K562 (cell line): ENCODE results near the gene ABHD8. TPM values are rescaled to one million over a fixed set of nuclear protein-coding genes. Genes with fewer than 3 reads are reported as not detected.

Experiments used
- ARID1B ChIP-seq: fragments of 450-650 bp; IDR thresholded peaks from 2 replicates; pipeline ENCODE4 v1.6.1; 2016; ENCODE audit warnings: antibody characterized with exemption, mild to moderate bottlenecking, inconsistent platforms
- CBX5 ChIP-seq: IDR thresholded peaks from 2 replicates; pipeline ENCODE4 v1.6.1; 2014; ENCODE audit warnings: low read depth, borderline replicate concordance
- ELF1 ChIP-seq: fragments of 200-800 bp; sonication (Bioruptor generic); IDR thresholded peaks from 2 replicates; pipeline ENCODE4 v1.6.1; 2016; ENCODE audit warnings: missing genetic modification characterization, missing compliant biosample characterization
- EP300 ChIP-seq: IDR thresholded peaks from 2 replicates; pipeline ENCODE4 v1.6.1; 2012; ENCODE audit warnings: low read length, improper control_type of control experiment
- ERF ChIP-seq: fragments of 450-650 bp; formaldehyde crosslinking; IDR thresholded peaks from 2 replicates; pipeline ENCODE4 v1.4.0; 2020; ENCODE audit warnings: mild to moderate bottlenecking, mixed read lengths
- HNRNPH1 ChIP-seq: fragments of 200-400 bp; formaldehyde crosslinking; optimal IDR thresholded peaks from 2 replicates; pipeline ENCODE3; 2017; ENCODE audit warnings: low read depth, mild to moderate bottlenecking, low read length, moderate library complexity
- KDM5B ChIP-seq: fragments of 200-600 bp; sonication (generic); IDR thresholded peaks from 2 replicates; pipeline ENCODE4 v1.6.1; 2012; ENCODE audit warnings: low read depth, mild to moderate bottlenecking, moderate library complexity, low read length, control low read depth, inconsistent platforms; ENCODE audit not compliant: insufficient replicate concordance
- KLF16 ChIP-seq: IDR thresholded peaks from 2 replicates; pipeline ENCODE4 v1.6.1; 2016; ENCODE audit warnings: antibody characterized with exemption
- MLLT1 ChIP-seq, 2 experiments: fragments of 450-650 bp; IDR thresholded peaks; 2 replicates each; pipeline ENCODE4 v1.6.1; 2016
- NFATC3 ChIP-seq: fragments of 450-650 bp; IDR thresholded peaks from 2 replicates; pipeline ENCODE4 v1.6.1; 2017; ENCODE audit warnings: mild to moderate bottlenecking
- PHF20 ChIP-seq: fragments of 450-650 bp; IDR thresholded peaks from 2 replicates; pipeline ENCODE4 v1.6.1; 2018; ENCODE audit not compliant: partially characterized antibody
- PKNOX1 ChIP-seq: fragments of 450-650 bp; IDR thresholded peaks from 2 replicates; pipeline ENCODE4 v1.6.1; 2016
- POLR2G ChIP-seq: fragments of 200-400 bp; formaldehyde crosslinking; IDR thresholded peaks from 2 replicates; pipeline ENCODE4 v1.6.1; 2017; ENCODE audit warnings: low read depth, mild to moderate bottlenecking, antibody characterized with exemption, low read length, moderate library complexity
- RBBP5 ChIP-seq: fragments of 200-600 bp; sonication (generic); IDR thresholded peaks from 2 replicates; pipeline ENCODE4 v1.6.1; 2012; ENCODE audit warnings: borderline replicate concordance, mild to moderate bottlenecking, low read length, control low read depth, inconsistent platforms; ENCODE audit not compliant: insufficient read depth, poor library complexity, severe bottlenecking
- RBFOX2 ChIP-seq: fragments of 200-400 bp; formaldehyde crosslinking; IDR thresholded peaks from 2 replicates; pipeline ENCODE4 v1.6.1; 2017; ENCODE audit warnings: low read depth, mild to moderate bottlenecking, low read length, moderate library complexity
- TEAD1 ChIP-seq, 2 experiments: fragments of 450-650 bp in 1 of 2; sonication (generic) in 1 of 2; formaldehyde crosslinking; IDR thresholded peaks; 2 replicates each; pipeline versions ENCODE4 v1.4.0 to v1.8.0; 2020 to 2022; ENCODE audit warnings: mild to moderate bottlenecking in 2 of 2, missing genetic modification reagents in 1 of 2
- ZBTB11 ChIP-seq, 3 experiments: fragments of 200-800 bp in 1 of 3; fragments of 250-450 bp in 1 of 3; fragments of 450-650 bp in 1 of 3; sonication (Bioruptor Pico) in 1 of 3; sonication (Bioruptor generic) in 1 of 3; formaldehyde crosslinking in 1 of 3; IDR thresholded peaks; 2 replicates each; pipeline versions ENCODE4 v1.6.1 to v1.8.0; 2016 to 2022; ENCODE audit warnings: mild to moderate bottlenecking in 2 of 3, missing genetic modification characterization in 2 of 3, missing compliant biosample characterization in 1 of 3, moderate library complexity in 1 of 3
- ZFP36 ChIP-seq: fragments of 150-350 bp; IDR thresholded peaks from 2 replicates; pipeline ENCODE4 v1.6.1; 2018; ENCODE audit warnings: low read length, low read depth; ENCODE audit not compliant: partially characterized antibody
- ZKSCAN8 ChIP-seq: fragments of 200-800 bp; sonication (Bioruptor generic); IDR thresholded peaks from 2 replicates; pipeline ENCODE4 v1.6.1; 2016; ENCODE audit warnings: missing genetic modification characterization, missing compliant biosample characterization
- ZNF282 ChIP-seq: sonication (generic); formaldehyde crosslinking; IDR thresholded peaks from 2 replicates; pipeline ENCODE4 v1.8.1; 2023; ENCODE audit warnings: missing genetic modification reagents
- polyA plus RNA-seq, 8 experiments: library from polyadenylated mRNA; depleted of rRNA in 4 of 8; stranded (reverse) in 5 of 8; unstranded in 3 of 8; fragments of >200 nt; fragmentation: Nextera tagmentation in 2 of 8; fragmentation: Illumina TruSeq in 1 of 8; extraction: Ambion mirVana in 2 of 8; extraction: Trizol in 1 of 8; gene quantifications; 2 replicates each; pipeline versions ENCODE4 v1.2.1 to v1.2.3, GENCODE V29; 2011 to 2014; ENCODE audit warnings: inconsistent platforms in 1 of 8, missing spikeins in 1 of 8
- total RNA-seq, 7 experiments: library from RNA; depleted of rRNA in 6 of 7; stranded (reverse); fragments of >200 nt in 6 of 7; fragmentation: Illumina TruSeq in 2 of 7; extraction: Trizol in 2 of 7; gene quantifications; 2 replicates each; pipeline versions ENCODE4 v1.2.1 to v1.2.3, GENCODE V29; 2011 to 2021; ENCODE audit warnings: low replicate concordance in 1 of 7

The ABHD8 gene
- total and polyA plus RNA-seq, 9 of the 15 experiments (the other 6 are each of a cell fraction or from before 2014, with no cell fraction given), result 0.04 to 6.6 (median 2.0) TPM; not detected in 1

DNA sequence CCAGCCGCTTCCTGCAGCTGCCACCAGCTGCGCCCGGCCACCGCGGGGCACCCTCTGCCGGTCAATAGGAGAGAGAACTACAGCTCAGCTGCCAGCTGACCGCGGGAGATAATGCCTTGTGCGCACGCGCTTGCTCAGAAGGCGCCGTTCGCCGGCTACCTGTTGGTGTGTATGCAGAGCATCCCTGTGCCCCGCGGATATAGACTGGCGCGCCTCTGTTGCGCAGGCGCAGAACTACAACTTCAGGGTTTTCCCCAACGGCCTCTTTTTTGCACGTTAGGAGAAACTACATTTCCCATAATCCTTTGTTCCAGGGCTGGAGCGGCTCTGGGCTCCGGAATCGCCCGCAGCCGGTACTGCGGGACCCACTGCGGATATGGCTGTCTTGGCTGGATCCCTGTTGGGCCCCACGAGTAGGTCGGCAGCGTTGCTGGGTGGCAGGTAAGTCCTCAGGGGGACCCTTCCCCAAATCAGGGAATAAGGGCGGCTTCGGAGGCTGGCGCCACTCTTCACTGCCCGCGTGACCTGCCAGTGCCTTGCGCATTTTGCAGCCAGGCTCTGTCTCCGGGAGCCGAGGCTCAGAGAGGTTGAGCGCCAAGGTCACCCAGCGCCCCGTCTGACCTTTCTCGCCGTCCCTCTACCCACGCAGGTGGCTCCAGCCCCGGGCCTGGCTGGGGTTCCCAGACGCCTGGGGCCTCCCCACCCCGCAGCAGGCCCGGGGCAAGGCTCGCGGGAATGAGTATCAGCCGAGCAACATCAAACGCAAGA is 2.5 kb upstream of the ABHD8 start, which contains the start of gene MRPL34 (continued):
- peak in 1 of 2 experiments; percentile 13; a peak in 1 of 4 replicates for TF ChIP-seq MLLT1 (IDR thresholded peaks at IDR 0.05)
- TF ChIP-seq EP300, result peak; percentile 45; the same call in 1 of the 2 replicates
- no peak for TF ChIP-seq CBX5
- no peak for TF ChIP-seq ZNF282 (CRISPR knock-in tag)
- peak; percentile 87 for TF ChIP-seq POLR2G
- TF ChIP-seq ZFP36, result peak; percentile 73
- peak; percentile 69 for TF ChIP-seq KLF16
- TF ChIP-seq KDM5B, result peak; percentile 65
- TF ChIP-seq ZBTB11 (CRISPR knock-in tag; IDR thresholded peaks at IDR 0.05), result peak in 1 of 3 experiments; percentile 82; a peak in 2 of 6 replicates
- TF ChIP-seq ERF (CRISPR knock-in tag), result 0 out of 2 replicates have a peak, but pooled peaks have one; percentile 66
- peak; percentile 51; the same call in 1 of the 2 replicates for TF ChIP-seq PKNOX1
- no peak; the same call in 1 of the 2 replicates for TF ChIP-seq ARID1B
- TF ChIP-seq RBFOX2, result peak; percentile 88
- no peak for TF ChIP-seq HNRNPH1
- TF ChIP-seq ZKSCAN8, result peak; percentile 72; the same call in 1 of the 2 replicates
- no peak for TF ChIP-seq NFATC3
- peak; percentile 81 for TF ChIP-seq RBBP5
- peak; percentile 39 for TF ChIP-seq PHF20
- peak; percentile 46 to 79; a peak in 2 of 4 replicates for TF ChIP-seq TEAD1 (CRISPR knock-in tag; IDR thresholded peaks at IDR 0.05)
- peak; percentile 54; the same call in 1 of the 2 replicates for TF ChIP-seq ELF1 (tag)
